Mucosa of rectum (tissue), 2 donors: ENCODE data around the gene GIPR.

Experiments used
- H3K27ac ChIP-seq, 2 donors: one replicate each; pipeline ENCODE4 v1.7.0; 2013; ENCODE audit warnings: inconsistent platforms in 2 of 2, low read depth in 2 of 2, low read length in 2 of 2
- H3K27me3 ChIP-seq, 2 donors: one replicate each; pipeline ENCODE4 v1.7.0; 2013; ENCODE audit warnings: low read length in 2 of 2; ENCODE audit not compliant: control insufficient read depth in 2 of 2, insufficient read depth in 2 of 2
- H3K36me3 ChIP-seq, 2 donors: one replicate each; pipeline ENCODE4 v1.7.0; 2013; ENCODE audit warnings: low read length in 2 of 2; ENCODE audit not compliant: control insufficient read depth in 2 of 2, insufficient read depth in 2 of 2
- H3K4me1 ChIP-seq, 2 donors: one replicate each; pipeline ENCODE4 v1.7.0; 2013; ENCODE audit warnings: low read length in 2 of 2, mild to moderate bottlenecking in 1 of 2; ENCODE audit not compliant: control insufficient read depth in 2 of 2, insufficient read depth in 2 of 2
- H3K4me3 ChIP-seq, 2 donors: one replicate each; pipeline ENCODE4 v1.7.0; 2013; ENCODE audit warnings: low read length in 2 of 2
- H3K9ac ChIP-seq, 2 donors: one replicate each; pipeline ENCODE4 v1.7.0; 2013; ENCODE audit warnings: low read length in 2 of 2, low read depth in 1 of 2, mild to moderate bottlenecking in 1 of 2
- H3K9me3 ChIP-seq, 2 donors: one replicate each; pipeline ENCODE4 v1.7.0; 2013; ENCODE audit warnings: low read length in 2 of 2; ENCODE audit not compliant: control insufficient read depth in 2 of 2
- donor health status: healthy.
- donor health status: Normal muscosa, but diverticular disease.

Gene GIPR

GRCh38 chr19:45645631-45646344 is 22.2 kb upstream of the GIPR start:
- peak overlapping the region in 1 of 2 donors; percentile 24 for H3K9ac ChIP-seq
- H3K4me1 ChIP-seq: peaks cover 18 to 20% of the 10 kb centered on the region in 2 donors
- peak overlapping the region; percentile 35 to 52 for H3K4me3 ChIP-seq
- H3K27ac ChIP-seq: no peak overlapping the region
- peaks cover 7 to 15% of the 10 kb centered on the region in 2 donors for H3K27me3 ChIP-seq
- H3K36me3 ChIP-seq: no peaks in the 10 kb centered on the region
- H3K9me3 ChIP-seq: no peaks in the 10 kb centered on the region

DNA sequence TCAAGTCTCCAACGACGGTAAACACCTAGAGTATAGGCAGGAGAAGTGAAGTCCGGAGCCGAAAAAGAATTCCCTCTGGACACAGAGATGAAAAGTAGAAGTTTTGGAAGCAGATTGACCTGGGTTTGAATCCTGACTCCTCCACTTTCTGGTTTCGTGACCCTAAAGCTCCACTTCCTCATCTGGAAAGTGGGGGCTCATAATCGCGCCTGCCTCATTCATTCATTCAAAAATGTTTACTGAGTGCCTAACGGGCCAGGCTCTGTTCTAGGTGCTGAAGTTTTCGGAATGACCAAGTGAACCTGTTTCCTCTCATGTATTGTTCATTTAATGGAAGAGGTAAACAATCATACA is 21.7 kb upstream of the GIPR start:
- no peaks in the 10 kb centered on the region for H3K9me3 ChIP-seq
- H3K27ac ChIP-seq: no peak overlapping the region
- peaks cover 7 to 15% of the 10 kb centered on the region in 2 donors for H3K27me3 ChIP-seq
- no peaks in the 10 kb centered on the region for H3K36me3 ChIP-seq
- H3K4me1 ChIP-seq: peaks cover 14 to 15% of the 10 kb centered on the region in 2 donors
- peak overlapping the region; percentile 15 to 52 for H3K4me3 ChIP-seq
- H3K9ac ChIP-seq: no peak overlapping the region

DNA sequence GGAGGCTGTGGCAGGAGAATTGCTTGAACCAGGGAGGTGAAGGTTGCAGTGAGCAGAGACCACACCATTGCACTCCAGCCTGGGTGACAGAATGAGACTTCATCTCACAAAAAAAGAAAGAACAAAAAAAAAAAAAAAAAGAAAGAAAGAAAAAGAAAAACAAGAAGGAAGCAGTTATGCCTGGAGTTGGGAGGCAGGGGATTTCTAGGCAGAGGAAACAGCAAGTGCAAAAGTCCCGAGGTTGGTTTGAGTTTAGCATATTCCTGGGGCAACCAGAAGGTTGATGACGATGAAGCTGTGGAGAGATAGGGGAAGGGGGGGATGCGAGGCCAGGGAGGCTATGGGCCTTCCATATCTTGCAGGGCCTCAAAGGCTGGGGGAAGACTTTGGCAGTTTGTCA is 17.3 kb upstream of the GIPR start:
- no peak overlapping the region for H3K4me3 ChIP-seq
- no peak overlapping the region for H3K9ac ChIP-seq
- H3K4me1 ChIP-seq: no peaks in the 10 kb centered on the region
- H3K27ac ChIP-seq: no peak overlapping the region
- no peaks in the 10 kb centered on the region for H3K9me3 ChIP-seq
- H3K27me3 ChIP-seq: peaks cover 0 to 4% of the 10 kb centered on the region in 2 donors
- no peaks in the 10 kb centered on the region for H3K36me3 ChIP-seq

DNA sequence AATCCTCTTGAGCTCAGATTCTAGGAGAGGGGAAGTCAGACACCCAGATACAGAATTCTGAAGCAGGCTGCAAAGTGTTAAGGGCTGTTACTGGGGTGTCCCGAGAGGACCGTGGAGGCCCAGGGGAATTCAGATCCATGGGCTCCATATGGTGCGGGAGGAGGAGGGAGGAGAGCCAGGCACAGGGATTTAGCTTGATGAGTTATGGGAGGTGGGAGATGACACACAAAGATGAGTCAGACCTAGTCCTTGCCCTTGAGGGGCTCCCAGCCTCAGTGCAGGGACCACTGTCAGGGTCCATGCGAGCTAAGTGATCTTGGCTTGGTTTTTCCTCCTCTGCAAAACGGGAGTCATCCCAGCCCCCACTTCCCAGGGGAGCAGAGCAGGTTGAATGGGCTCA is 14.4 kb upstream of the GIPR start:
- H3K4me1 ChIP-seq: no peaks in the 10 kb centered on the region
- H3K9me3 ChIP-seq: no peaks in the 10 kb centered on the region
- H3K27ac ChIP-seq: no peak overlapping the region
- H3K4me3 ChIP-seq: no peak overlapping the region
- no peaks in the 10 kb centered on the region for H3K27me3 ChIP-seq
- H3K9ac ChIP-seq: no peak overlapping the region
- H3K36me3 ChIP-seq: no peaks in the 10 kb centered on the region

- H3K4me1 ChIP-seq: no peaks in the 10 kb centered on the region
- peaks cover 0 to 3% of the 10 kb centered on the region in 2 donors for H3K27me3 ChIP-seq
- no peaks in the 10 kb centered on the region for H3K9me3 ChIP-seq
- H3K27ac ChIP-seq: no peak overlapping the region
- no peaks in the 10 kb centered on the region for H3K36me3 ChIP-seq
- no peak overlapping the region for H3K9ac ChIP-seq
- no peak overlapping the region for H3K4me3 ChIP-seq
Observed at GRCh38 chr19:45655073-45655472, 12.9 kb upstream of the GIPR start.

- H3K27me3 ChIP-seq: peaks cover 0 to 7% of the 10 kb centered on the region in 2 donors
- no peaks in the 10 kb centered on the region for H3K4me1 ChIP-seq
- no peak overlapping the region for H3K27ac ChIP-seq
- H3K9ac ChIP-seq: no peak overlapping the region
- H3K9me3 ChIP-seq: no peaks in the 10 kb centered on the region
- H3K4me3 ChIP-seq: no peak overlapping the region
- H3K36me3 ChIP-seq: no peaks in the 10 kb centered on the region
Observed at GRCh38 chr19:45657520-45658167, 10.4 kb upstream of the GIPR start.

DNA sequence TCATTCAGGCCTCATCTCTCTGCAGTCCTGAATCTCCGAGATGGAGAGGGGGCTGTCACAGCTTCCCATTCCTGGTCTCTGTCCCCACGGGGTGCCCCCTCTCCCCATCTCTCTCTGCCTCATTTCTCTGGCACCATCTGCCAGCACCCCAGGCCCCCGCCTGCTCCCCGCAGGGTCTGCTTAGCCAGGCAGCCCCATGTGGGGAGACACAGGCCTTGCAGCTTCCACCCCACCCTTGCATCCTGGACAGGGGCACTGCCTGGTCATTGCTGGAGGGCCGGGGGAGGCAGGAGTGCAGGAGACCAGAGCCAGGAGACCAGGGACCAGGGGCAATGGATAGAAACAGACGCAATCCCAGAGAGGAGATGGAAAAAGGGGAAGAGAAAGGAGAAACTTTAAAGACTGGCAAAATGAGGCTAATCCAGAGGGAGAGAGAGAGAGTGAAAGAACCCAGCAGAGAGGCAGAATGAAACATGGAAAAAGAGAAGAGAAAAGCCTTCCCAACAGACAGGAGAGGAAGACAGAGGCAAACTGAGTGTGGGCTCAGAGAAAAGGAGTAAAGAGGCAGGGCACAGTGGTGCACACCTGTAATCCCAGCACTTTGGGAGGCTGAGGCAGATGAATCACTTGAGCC is 8.8 kb upstream of the GIPR start:
- Histone ChIP-seq H3K27me3 (peaks cover 0 to 7% of the 10 kb centered on the region in 2 donors), H3K27ac (no peak overlapping the region), H3K9ac (no peak overlapping the region), H3K36me3 (no peaks in the 10 kb centered on the region), H3K9me3 (no peaks in the 10 kb centered on the region), H3K4me1 (no peaks in the 10 kb centered on the region), H3K4me3 (no peak overlapping the region)

GRCh38 chr19:45660636-45661035 is 7.4 kb upstream of the GIPR start:
- peaks cover 0 to 7% of the 10 kb centered on the region in 2 donors for H3K27me3 ChIP-seq
- H3K36me3 ChIP-seq: no peaks in the 10 kb centered on the region
- no peaks in the 10 kb centered on the region for H3K9me3 ChIP-seq
- no peak overlapping the region for H3K4me3 ChIP-seq
- no peak overlapping the region for H3K9ac ChIP-seq
- H3K27ac ChIP-seq: no peak overlapping the region
- no peaks in the 10 kb centered on the region for H3K4me1 ChIP-seq

DNA sequence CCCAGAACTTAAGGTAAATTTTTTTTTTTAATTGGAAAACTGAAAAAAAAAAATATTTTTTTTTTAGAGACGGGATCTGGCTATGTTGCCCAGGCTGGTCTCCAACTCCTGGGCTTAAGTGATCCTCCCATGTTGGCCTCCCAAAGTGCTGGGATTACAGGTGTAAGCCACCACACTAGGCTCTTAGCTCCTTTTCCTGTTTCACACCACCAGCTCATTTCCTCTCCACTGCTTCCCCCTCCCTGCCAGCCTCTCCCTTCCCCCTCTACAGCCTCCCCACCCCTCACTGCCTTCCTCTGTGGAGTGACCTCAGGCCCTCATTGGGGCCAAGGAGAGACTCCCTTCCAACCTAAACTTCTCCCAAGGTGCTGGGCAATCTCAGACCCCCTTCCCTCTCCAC is 4.2 kb upstream of the GIPR start:
- Histone ChIP-seq H3K27me3 (peaks cover 0 to 12% of the 10 kb centered on the region in 2 donors), H3K27ac (no peak overlapping the region), H3K9me3 (no peaks in the 10 kb centered on the region), H3K4me1 (peaks cover 8 to 12% of the 10 kb centered on the region in 2 donors), H3K36me3 (no peaks in the 10 kb centered on the region), H3K9ac (no peak overlapping the region), H3K4me3 (no peak overlapping the region)

DNA sequence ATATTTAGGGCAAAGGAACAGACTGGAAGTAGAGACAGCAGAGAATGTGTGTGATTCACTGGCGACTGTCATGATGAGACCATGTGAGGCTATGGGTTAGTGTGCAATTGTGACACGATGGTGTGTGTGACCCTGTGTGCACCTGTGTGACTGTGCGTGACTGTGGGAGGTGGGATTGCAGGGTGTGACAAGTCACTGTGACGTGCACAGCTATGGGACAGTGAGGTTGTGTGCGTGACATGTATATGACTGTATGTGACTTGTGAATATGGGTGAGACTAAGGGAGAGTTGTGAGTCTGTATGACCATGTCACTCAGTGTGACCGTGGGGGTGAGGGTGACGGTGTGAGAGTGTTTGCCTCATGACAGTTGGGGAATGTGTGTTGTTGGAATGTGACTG is 3.4 kb upstream of the GIPR start:
- no peaks in the 10 kb centered on the region for H3K9me3 ChIP-seq
- H3K27ac ChIP-seq: no peak overlapping the region
- peaks cover 15 to 19% of the 10 kb centered on the region in 2 donors for H3K4me1 ChIP-seq
- H3K4me3 ChIP-seq: no peak overlapping the region
- peaks cover 2 to 8% of the 10 kb centered on the region in 2 donors for H3K27me3 ChIP-seq
- no peak overlapping the region for H3K9ac ChIP-seq
- H3K36me3 ChIP-seq: no peaks in the 10 kb centered on the region
